MG63 (cell line): Measurements from ENCODE around the gene TMEM61. TPM values are rescaled to one million over a fixed set of nuclear protein-coding genes. Genes with fewer than 3 reads are reported as not detected.
A peak's percentile ranks its signal among the peaks of the same experiment; 100 is the strongest.
"Not testable (repeated sequence)": the region's sequence is repeated elsewhere in the genome, so short reads cannot be mapped to it uniquely, and the experiment has no call there.

Experiments used
- DNase-seq: peaks from one replicate; pipeline ENCODE4 v3.0.0-alpha.2; 2020
- H3K27me3 ChIP-seq: fragments of 250-450 bp; sonication (Bioruptor Pico); 2 replicates; pipeline ENCODE4 v1.5.1; 2020; ENCODE audit warnings: mild to moderate bottlenecking, moderate library complexity
- H3K36me3 ChIP-seq: fragments of 250-450 bp; sonication (Bioruptor Pico); 2 replicates; pipeline ENCODE4 v1.5.1; 2020; ENCODE audit warnings: mild to moderate bottlenecking, moderate library complexity
- H3K4me3 ChIP-seq: fragments of 250-450 bp; sonication (Bioruptor Pico); 2 replicates; pipeline ENCODE4 v1.5.1; 2020; ENCODE audit warnings: mild to moderate bottlenecking, moderate library complexity
- H3K9me3 ChIP-seq: fragments of 250-450 bp; sonication (Bioruptor Pico); 2 replicates; pipeline ENCODE4 v1.5.1; 2020; ENCODE audit warnings: mild to moderate bottlenecking, moderate library complexity
- total RNA-seq: library from RNA; depleted of rRNA; stranded (reverse); fragments of >200 nt; shearing (Covaris generic); gene quantifications from 2 replicates; pipeline ENCODE4 v1.2.3, GENCODE V29; 2014; ENCODE audit warnings: low replicate concordance; rRNA removed

TMEM61 gene
- not detected in 2 replicates for total RNA-seq

DNA sequence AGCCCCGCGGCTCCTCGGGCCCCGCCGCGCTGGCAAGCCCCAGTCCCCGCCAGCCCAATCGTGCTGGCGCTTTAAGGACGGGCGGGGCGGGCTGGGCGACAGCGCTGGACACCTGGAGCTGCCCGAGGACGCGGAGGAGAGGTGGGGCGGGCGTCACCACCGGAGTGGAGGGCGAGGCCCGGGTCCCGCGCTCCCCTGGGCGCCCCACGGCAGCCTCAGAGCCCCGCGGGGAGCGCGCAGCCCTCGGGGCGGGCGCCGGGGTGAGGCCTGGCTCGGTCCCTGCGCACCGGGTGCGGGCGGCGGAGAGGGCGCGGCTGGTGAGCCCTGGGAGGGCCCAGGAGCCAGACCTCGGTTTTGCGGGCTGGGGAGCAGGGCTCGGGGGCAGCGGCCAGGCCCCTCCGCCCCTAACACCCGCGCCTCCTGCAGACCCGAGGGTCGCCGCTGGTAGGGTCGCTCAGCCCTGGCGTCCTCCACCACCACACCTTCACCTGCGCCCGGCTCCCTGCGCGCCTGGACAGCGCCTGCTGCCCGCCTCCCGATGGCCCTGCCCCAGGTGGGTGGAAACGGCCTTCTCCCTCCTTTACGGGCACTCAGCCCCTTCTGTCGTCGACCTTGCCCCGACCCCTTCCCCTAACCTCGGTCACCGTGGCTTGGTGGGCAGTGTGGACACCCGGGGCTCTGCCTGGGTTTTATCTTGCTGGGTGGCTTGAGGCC, at the start of gene TMEM61:
TMEM61 (plus strand) TSS at position 101 of the 714 bp plus-strand sequence; CDS start at position 539, 438 bp downstream.
- Histone ChIP-seq H3K9me3 (no peaks in the 10 kb centered on the region), H3K27me3 (no peaks in the 10 kb centered on the region), H3K4me3 (no peak within 1 kb of the TSS), H3K36me3 (no peaks in the 10 kb centered on the region)
- DNase-seq, result no peak

DNA sequence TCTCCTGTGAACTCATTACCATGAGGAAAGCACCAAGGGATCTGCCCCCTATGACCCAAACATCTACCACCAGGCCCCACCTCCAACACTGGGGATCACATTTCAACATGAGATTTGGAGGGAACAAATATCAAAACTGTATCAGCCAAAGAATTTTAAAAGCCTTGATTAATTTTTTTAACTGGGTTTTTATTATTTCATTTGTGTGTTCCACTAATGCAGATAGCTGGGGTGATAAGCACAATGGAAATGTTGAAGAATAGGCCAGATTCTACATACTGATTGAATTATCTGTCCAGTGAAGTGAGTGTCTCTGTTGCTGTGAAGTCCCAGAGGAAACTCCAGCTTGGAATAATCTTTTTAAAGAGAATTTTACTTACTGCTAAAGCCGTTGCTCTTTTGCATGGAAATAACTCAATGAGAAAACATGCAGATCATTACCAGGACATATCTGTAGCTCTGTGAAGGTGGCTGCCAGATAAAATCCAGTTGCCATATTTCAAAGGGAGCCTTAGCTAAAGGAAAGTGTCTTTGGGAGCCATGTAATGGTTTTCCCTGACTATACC, 49.1 kb upstream of the TMEM61 start:
- no peak for DNase-seq
- H3K9me3 ChIP-seq, result peaks cover 8% of the 10 kb centered on the region
- no peaks in the 10 kb centered on the region for H3K27me3 ChIP-seq
- no peaks in the 10 kb centered on the region for H3K36me3 ChIP-seq
- H3K4me3 ChIP-seq, result no peak overlapping the region

DNA sequence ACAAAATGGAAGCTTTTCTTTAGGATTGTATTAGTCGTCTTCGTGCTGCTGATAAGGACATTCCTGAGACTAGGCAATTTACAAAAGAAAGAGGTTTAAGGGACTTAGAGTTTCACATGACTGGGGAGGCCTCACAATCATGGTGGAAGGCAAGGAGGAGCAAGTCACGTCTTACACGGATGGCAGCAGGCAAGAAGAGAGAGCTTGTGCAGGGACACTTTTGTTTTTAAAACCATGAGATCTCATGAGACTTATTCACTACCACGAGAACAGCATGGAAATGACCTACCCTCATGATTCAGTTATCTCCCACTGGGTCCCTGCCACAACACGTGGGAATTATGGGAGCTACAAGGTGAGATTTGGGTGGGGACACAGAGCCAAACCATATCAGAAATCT, 46.3 kb upstream of the TMEM61 start:
- H3K4me3 ChIP-seq, H3K36me3 ChIP-seq, DNase-seq: not testable (repeated sequence)

GRCh38 chr1:54934869-54935268, 45.6 kb upstream of the TMEM61 start:
- DNase-seq, result no peak
- H3K27me3 ChIP-seq, result no peaks in the 10 kb centered on the region
- H3K4me3 ChIP-seq, result no peak overlapping the region
- no peaks in the 10 kb centered on the region for H3K36me3 ChIP-seq
- H3K9me3 ChIP-seq, result peaks cover 10% of the 10 kb centered on the region

More for the DNA sequence above, 46.3 kb upstream of the TMEM61 start:
- not testable (repeated sequence) for H3K9me3 ChIP-seq, H3K27me3 ChIP-seq

GRCh38 chr1:54936791-54937190, 43.6 kb upstream of the TMEM61 start:
- no peak for DNase-seq
- H3K27me3 ChIP-seq, result no peaks in the 10 kb centered on the region
- peaks cover 10% of the 10 kb centered on the region for H3K9me3 ChIP-seq
- no peaks in the 10 kb centered on the region for H3K36me3 ChIP-seq
- no peak overlapping the region for H3K4me3 ChIP-seq

DNA sequence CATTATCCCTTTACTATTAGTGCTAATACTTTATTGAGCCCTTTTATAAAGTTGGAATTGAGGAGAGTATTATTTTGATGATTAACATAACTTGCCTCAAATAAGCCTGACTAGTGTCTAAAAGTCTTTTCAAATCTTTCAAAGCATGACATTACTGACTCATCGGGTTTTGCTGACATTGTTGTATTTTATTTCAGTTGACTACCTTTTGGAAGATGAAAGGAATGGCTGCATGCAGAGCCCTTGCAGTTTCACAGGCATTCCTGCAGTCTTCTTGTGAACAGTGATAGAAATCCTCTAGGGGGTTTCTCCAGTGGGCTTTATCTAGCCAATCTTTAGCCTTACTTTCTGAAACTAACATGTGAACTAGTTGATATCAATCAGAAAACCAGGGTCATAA, 43.0 kb upstream of the TMEM61 start:
- no peaks in the 10 kb centered on the region for H3K27me3 ChIP-seq
- H3K9me3 ChIP-seq, result peaks cover 10% of the 10 kb centered on the region
- no peak for DNase-seq

GRCh38 chr1:54938955-54939354, 41.5 kb upstream of the TMEM61 start:
- H3K4me3 ChIP-seq, H3K27me3 ChIP-seq, H3K9me3 ChIP-seq, DNase-seq, H3K36me3 ChIP-seq: not testable (repeated sequence)

More for the DNA sequence above, 43.0 kb upstream of the TMEM61 start:
- no peaks in the 10 kb centered on the region for H3K36me3 ChIP-seq
- no peak overlapping the region for H3K4me3 ChIP-seq

DNA sequence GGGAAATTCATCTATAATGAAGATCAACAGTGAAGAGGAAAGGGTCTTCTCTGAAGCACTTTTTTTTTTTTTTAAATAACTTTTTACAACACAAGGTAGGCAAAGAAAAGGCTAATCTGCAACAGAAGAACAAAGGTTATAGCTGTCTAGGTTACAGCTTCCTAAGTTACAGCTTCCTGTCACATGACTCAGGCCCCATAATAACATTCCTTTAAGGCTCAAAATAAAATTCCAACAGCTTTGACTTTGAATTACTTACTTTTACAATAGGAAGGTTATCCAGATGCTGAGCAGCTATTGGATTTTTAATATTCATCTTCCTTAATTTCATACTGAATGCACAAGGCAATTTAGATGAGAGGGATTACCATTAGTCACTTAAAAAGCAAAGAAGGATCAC, 40.4 kb upstream of the TMEM61 start:
- no peaks in the 10 kb centered on the region for H3K36me3 ChIP-seq
- no peaks in the 10 kb centered on the region for H3K27me3 ChIP-seq
- H3K9me3 ChIP-seq, result 0 out of 2 replicates have a peak, but pooled peaks cover 2% of the 10 kb centered on the region
- no peak for DNase-seq
- no peak overlapping the region for H3K4me3 ChIP-seq

- no peak for DNase-seq
- Histone ChIP-seq H3K27me3 (no peaks in the 10 kb centered on the region), H3K36me3 (no peaks in the 10 kb centered on the region), H3K9me3 (no peaks in the 10 kb centered on the region), H3K4me3 (no peak overlapping the region)
These were observed 37.5 kb upstream of the TMEM61 start for GRCh38 chr1:54942976-54943375.

DNA sequence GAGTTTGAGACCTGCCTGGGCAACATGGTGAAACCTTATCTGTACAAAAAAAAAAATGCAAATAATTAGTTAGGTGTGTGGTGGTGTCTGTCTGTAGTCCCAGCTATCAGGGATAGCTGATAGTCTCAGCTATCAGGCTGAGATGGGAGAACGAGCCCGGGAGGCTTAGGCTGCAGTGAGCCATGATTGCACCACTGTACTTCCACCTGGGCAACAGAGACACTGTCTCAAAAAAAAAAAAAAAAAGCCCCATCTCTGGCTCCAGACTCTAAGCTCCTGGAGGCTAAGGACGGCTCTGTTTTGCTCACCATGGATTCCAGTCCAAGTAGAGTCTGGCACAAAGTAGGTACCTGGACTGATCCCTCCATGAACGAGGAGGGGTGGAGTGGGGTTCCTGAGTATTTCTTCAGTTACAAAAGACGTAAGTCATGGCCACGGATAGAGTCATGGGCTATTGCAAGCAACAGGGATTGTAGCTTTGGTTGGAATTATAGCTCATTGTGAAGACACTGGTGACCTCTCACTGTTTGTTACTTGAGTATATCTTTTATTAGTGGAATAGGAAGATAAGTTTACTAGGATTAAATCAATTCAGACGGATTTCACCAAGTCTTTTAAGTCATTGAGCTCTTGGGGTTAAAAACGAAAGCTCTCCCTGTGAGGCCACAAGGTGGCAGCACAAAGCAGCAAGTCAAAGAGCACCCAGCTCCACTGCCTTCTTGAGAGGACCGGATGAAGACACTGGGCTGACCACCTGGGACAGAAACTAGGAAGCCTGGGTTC, 35.6 kb upstream of the TMEM61 start:
- Histone ChIP-seq H3K27me3 (no peaks in the 10 kb centered on the region), H3K36me3 (no peaks in the 10 kb centered on the region), H3K4me3 (no peak overlapping the region), H3K9me3 (no peaks in the 10 kb centered on the region)
- DNase-seq, result peak; percentile 65

- DNase-seq, result peak; percentile 42
- Histone ChIP-seq H3K36me3 (no peaks in the 10 kb centered on the region), H3K27me3 (no peaks in the 10 kb centered on the region), H3K9me3 (no peaks in the 10 kb centered on the region), H3K4me3 (no peak overlapping the region)
These were observed 35.0 kb upstream of the TMEM61 start for GRCh38 chr1:54945393-54945936.

GRCh38 chr1:54947540-54947939, 32.9 kb upstream of the TMEM61 start:
- no peak overlapping the region for H3K4me3 ChIP-seq
- no peak for DNase-seq
- H3K36me3 ChIP-seq, result no peaks in the 10 kb centered on the region
- H3K9me3 ChIP-seq, result no peaks in the 10 kb centered on the region
- no peaks in the 10 kb centered on the region for H3K27me3 ChIP-seq

DNA sequence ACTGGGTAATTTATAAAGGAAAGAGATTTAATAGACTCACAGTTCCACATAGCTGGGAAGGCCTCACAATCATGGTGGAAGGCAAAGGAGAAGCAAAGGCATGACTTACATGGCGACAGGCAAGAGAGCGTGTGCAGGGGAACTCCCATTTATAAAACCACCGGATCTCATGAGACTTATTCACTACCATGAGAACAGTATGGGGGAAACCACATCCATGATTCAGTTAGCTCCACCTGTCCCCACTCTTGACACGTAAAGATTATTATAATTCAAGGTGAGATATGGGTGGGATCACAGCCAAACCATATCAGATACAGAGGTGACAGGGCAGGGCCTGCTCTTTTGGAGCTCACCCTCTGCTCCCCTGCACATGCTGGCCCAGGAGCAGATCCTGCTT, 31.4 kb upstream of the TMEM61 start:
- Histone ChIP-seq H3K9me3 (no peaks in the 10 kb centered on the region), H3K27me3 (no peaks in the 10 kb centered on the region), H3K36me3 (no peaks in the 10 kb centered on the region), H3K4me3 (no peak overlapping the region)
- no peak for DNase-seq

DNA sequence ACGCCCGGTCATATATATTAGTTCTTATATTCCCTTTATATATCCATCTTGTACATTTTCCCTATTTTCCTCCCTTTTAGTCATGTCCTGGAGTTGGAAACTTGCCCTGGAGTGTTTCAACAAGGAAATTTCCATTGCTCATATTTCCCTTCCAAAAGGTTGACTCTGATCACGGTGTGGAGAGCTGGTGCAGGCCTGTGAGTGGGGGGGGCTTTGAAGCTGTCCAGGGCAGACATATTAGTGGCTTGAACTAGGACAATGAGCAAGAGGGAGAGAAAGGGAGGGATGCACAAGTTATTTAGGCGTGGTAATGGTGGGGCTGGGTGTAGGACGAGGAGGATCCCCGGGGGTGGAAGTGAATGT, 30.4 kb upstream of the TMEM61 start:
- Histone ChIP-seq H3K9me3 (no peaks in the 10 kb centered on the region; the same call in 1 of the 2 replicates), H3K4me3 (no peak overlapping the region), H3K27me3 (no peaks in the 10 kb centered on the region), H3K36me3 (no peaks in the 10 kb centered on the region)
- DNase-seq, result peak; percentile 29

GRCh38 chr1:54950369-54951163, 29.9 kb upstream of the TMEM61 start:
- DNase-seq, result peak; percentile 47
- no peaks in the 10 kb centered on the region for H3K36me3 ChIP-seq
- H3K4me3 ChIP-seq, result no peak overlapping the region
- H3K27me3 ChIP-seq, result no peaks in the 10 kb centered on the region
- no peaks in the 10 kb centered on the region; the same call in 1 of the 2 replicates for H3K9me3 ChIP-seq

- H3K36me3 ChIP-seq, result no peaks in the 10 kb centered on the region
These were observed 28.6 kb upstream of the TMEM61 start for GRCh38 chr1:54951810-54952226.

More at GRCh38 chr1:54951810-54952226, 28.6 kb upstream of the TMEM61 start:
- Histone ChIP-seq H3K9me3 (peaks cover 2% of the 10 kb centered on the region), H3K27me3 (no peaks in the 10 kb centered on the region), H3K4me3 (no peak overlapping the region)
- DNase-seq, result no peak
